SK-N-SH (cell line): ENCODE data around the gene SDF2L1. TPM values are rescaled to one million over a fixed set of nuclear protein-coding genes. Genes with fewer than 3 reads are reported as not detected.

ENCODE experiments used
- CTCF ChIA-PET: fragments of 300-600, 350-600 bp; formaldehyde crosslinking; extraction: SDS; loops from one replicate; lab custom pipeline; 2021; lab: Yijun Ruan, JAX
- POLR2A ChIA-PET: fragments of 350-600 bp; sonication (Branson Sonifier 250); formaldehyde crosslinking; extraction: SDS; loops from one replicate; lab custom pipeline; 2020; ENCODE audit warnings: antibody characterized with exemption, inconsistent platforms; lab: Yijun Ruan, JAX
- DNase-seq: peaks from one replicate; pipeline ENCODE4 v3.0.0; 2012
- H2AFZ ChIP-seq: fragments of 200-600 bp; sonication (generic); 2 replicates; pipeline ENCODE4 v1.8.1; 2016; ENCODE audit warnings: antibody characterized with exemption, mild to moderate bottlenecking, low read depth
- H3F3A ChIP-seq: fragments of 200-600 bp; sonication (generic); replicated peaks from 2 replicates; pipeline ENCODE3; 2016; ENCODE audit warnings: antibody characterized with exemption, mild to moderate bottlenecking; ENCODE audit not compliant: insufficient read depth
- H3K27ac ChIP-seq, 2 experiments: fragments of 200-500 bp in 1 of 2; fragments of 200-600 bp in 1 of 2; sonication (Bioruptor generic) in 1 of 2; sonication (generic), shearing (Covaris generic) in 1 of 2; 2 replicates each; pipeline versions ENCODE4 v1.5.1 to v1.6.1; 2014 to 2016; ENCODE audit warnings: low read depth in 2 of 2, inconsistent platforms in 1 of 2, low read length in 1 of 2, mild to moderate bottlenecking in 1 of 2, mixed read lengths in 1 of 2
- H3K27me3 ChIP-seq: fragments of 200-600 bp; sonication (generic), shearing (Covaris generic); 2 replicates; pipeline ENCODE4 v1.6.1; 2016; ENCODE audit warnings: mixed run types; ENCODE audit not compliant: insufficient read depth
- H3K36me3 ChIP-seq, 2 experiments: fragments of 200-500 bp in 1 of 2; fragments of 200-600 bp in 1 of 2; sonication (Bioruptor generic) in 1 of 2; sonication (generic) in 1 of 2; replicated peaks in 1 of 2; 2 replicates each; pipeline versions ENCODE3 to v1.5.1; 2014 to 2016; ENCODE audit warnings: low read length in 1 of 2, mild to moderate bottlenecking in 1 of 2; ENCODE audit not compliant: insufficient read depth in 2 of 2, control insufficient read depth in 1 of 2
- H3K4me1 ChIP-seq, 2 experiments: fragments of 200-500 bp in 1 of 2; fragments of 200-600 bp in 1 of 2; sonication (Bioruptor generic) in 1 of 2; sonication (generic), shearing (Covaris generic) in 1 of 2; 2 replicates each; pipeline versions ENCODE4 v1.5.1 to v1.6.1; 2014 to 2016; ENCODE audit warnings: low read depth in 1 of 2, low read length in 1 of 2, mixed run types in 1 of 2; ENCODE audit not compliant: insufficient read depth in 2 of 2, control insufficient read depth in 1 of 2
- H3K4me2 ChIP-seq: fragments of 200-600 bp; sonication (generic), shearing (Covaris generic); 2 replicates; pipeline ENCODE4 v1.6.1; 2017; ENCODE audit warnings: mixed run types
- H3K4me3 ChIP-seq, 2 experiments: fragments of 200-500 bp in 1 of 2; fragments of 200-600 bp in 1 of 2; sonication (Bioruptor generic) in 1 of 2; sonication (generic), shearing (Covaris generic) in 1 of 2; 2 replicates each; pipeline versions ENCODE4 v1.5.1 to v1.8.1; 2014 to 2016; ENCODE audit warnings: low read depth in 2 of 2, inconsistent platforms in 1 of 2, low read length in 1 of 2, mild to moderate bottlenecking in 1 of 2, mixed read lengths in 1 of 2, moderate library complexity in 1 of 2
- H3K79me2 ChIP-seq: fragments of 200-600 bp; sonication (generic); 2 replicates; pipeline ENCODE4 v1.8.1; 2017; ENCODE audit warnings: mild to moderate bottlenecking; ENCODE audit not compliant: insufficient read depth
- H3K9ac ChIP-seq: fragments of 200-600 bp; sonication (generic); 2 replicates; pipeline ENCODE4 v1.6.1; 2017; ENCODE audit warnings: mixed run types
- H3K9me2 ChIP-seq: fragments of 200-600 bp; sonication (generic); 2 replicates; pipeline ENCODE4 v1.6.1; 2017; ENCODE audit warnings: mixed run types
- H3K9me3 ChIP-seq: fragments of 200-600 bp; sonication (generic); 2 replicates; pipeline ENCODE4 v1.6.1; 2017; ENCODE audit warnings: mixed run types, mild to moderate bottlenecking, moderate library complexity
- H4K20me1 ChIP-seq: fragments of 200-600 bp; sonication (generic); 2 replicates; pipeline ENCODE4 v1.6.1; 2017; ENCODE audit warnings: mild to moderate bottlenecking, mixed run types; ENCODE audit not compliant: insufficient read depth
- CHD2 ChIP-seq: fragments of 150-350 bp; IDR thresholded peaks from 2 replicates; pipeline ENCODE4 v1.6.1; 2018; ENCODE audit warnings: low read length; ENCODE audit not compliant: partially characterized antibody
- ELF1 ChIP-seq: IDR thresholded peaks from 2 replicates; pipeline ENCODE4 v1.4.0; 2012
- EP300 ChIP-seq, 2 experiments: IDR thresholded peaks; 2 replicates each; pipeline versions ENCODE4 v1.4.0 to v1.6.1; 2012; ENCODE audit warnings: borderline replicate concordance in 1 of 2, low read depth in 1 of 2, low read length in 1 of 2
- FOSL2 ChIP-seq: IDR thresholded peaks from 2 replicates; pipeline ENCODE4 v1.4.0; 2012; ENCODE audit warnings: low read depth, mild to moderate bottlenecking, moderate library complexity, borderline replicate concordance
- FOXJ3 ChIP-seq: sonication (generic); formaldehyde crosslinking; IDR thresholded peaks from 2 replicates; pipeline ENCODE4 v1.5.1; 2020; ENCODE audit warnings: mild to moderate bottlenecking, missing genetic modification reagents
- FOXM1 ChIP-seq: IDR thresholded peaks from 2 replicates; pipeline ENCODE4 v1.4.0; 2012; ENCODE audit warnings: low read depth, mild to moderate bottlenecking
- GABPA ChIP-seq: IDR thresholded peaks from 2 replicates; pipeline ENCODE4 v1.4.0; 2012; ENCODE audit warnings: low read depth, mild to moderate bottlenecking
- IRF3 ChIP-seq: fragments of 150-350 bp; IDR thresholded peaks from 2 replicates; pipeline ENCODE4 v1.6.1; 2016; ENCODE audit warnings: mild to moderate bottlenecking, low read depth, low read length
- JUND ChIP-seq: IDR thresholded peaks from 2 replicates; pipeline ENCODE4 v1.4.0; 2012
- MXI1 ChIP-seq: IDR thresholded peaks from 2 replicates; pipeline ENCODE4 v1.6.1; 2012; ENCODE audit warnings: mild to moderate bottlenecking, low read depth, low read length, improper control_type of control experiment
- NFIC ChIP-seq: IDR thresholded peaks from 2 replicates; pipeline ENCODE4 v1.4.0; 2012; ENCODE audit warnings: borderline replicate concordance
- NRF1 ChIP-seq: IDR thresholded peaks from 2 replicates; pipeline ENCODE4 v1.6.1; 2012; ENCODE audit warnings: low read depth, mild to moderate bottlenecking, low read length
- PBX3 ChIP-seq: IDR thresholded peaks from 2 replicates; pipeline ENCODE4; 2012
- RCOR1 ChIP-seq: fragments of 150-350 bp; IDR thresholded peaks from 2 replicates; pipeline ENCODE4 v1.6.1; 2017; ENCODE audit warnings: antibody characterized with exemption, low read length
- RFX5 ChIP-seq: IDR thresholded peaks from 2 replicates; pipeline ENCODE4 v1.6.1; 2012; ENCODE audit warnings: mild to moderate bottlenecking, improper control_type of control experiment, low read length
- RXRA ChIP-seq: IDR thresholded peaks from 2 replicates; pipeline ENCODE4 v1.4.0; 2012; ENCODE audit warnings: low read depth, mild to moderate bottlenecking, borderline replicate concordance
- SIN3A ChIP-seq: IDR thresholded peaks from 2 replicates; pipeline ENCODE4 v1.6.1; 2012; ENCODE audit warnings: low read depth, mild to moderate bottlenecking, low read length, moderate library complexity, borderline replicate concordance
- SMC3 ChIP-seq: IDR thresholded peaks from 2 replicates; pipeline ENCODE4 v1.6.1; 2012; ENCODE audit warnings: low read depth, low read length, improper control_type of control experiment
- TAF1 ChIP-seq: IDR thresholded peaks from 2 replicates; pipeline ENCODE4 v1.6.1; 2012; ENCODE audit warnings: low read depth, mild to moderate bottlenecking, low read length, moderate library complexity, borderline replicate concordance
- TCF12 ChIP-seq: IDR thresholded peaks from 2 replicates; pipeline ENCODE4 v1.4.0; 2012
- USF1 ChIP-seq: IDR thresholded peaks from 2 replicates; pipeline ENCODE4 v1.4.0; 2012; ENCODE audit warnings: low read depth, borderline replicate concordance
- USF2 ChIP-seq: fragments of 150-350 bp; IDR thresholded peaks from 2 replicates; pipeline ENCODE4 v1.6.1; 2017; ENCODE audit warnings: antibody characterized with exemption, low read length, low read depth, borderline replicate concordance
- YY1 ChIP-seq: IDR thresholded peaks from 2 replicates; pipeline ENCODE4 v1.4.0; 2012; ENCODE audit warnings: low read depth, mild to moderate bottlenecking
- ZBTB33 ChIP-seq: IDR thresholded peaks from 2 replicates; pipeline ENCODE4 v1.4.0; 2012; ENCODE audit warnings: low read depth, borderline replicate concordance
- WGBS: methylation state at CpG from one replicate; pipeline ENCODE4 v1.1.6; 2017; ENCODE audit warnings: low lambda C conversion rate; 5-methylcytosine and 5-hydroxymethylcytosine counted together
- polyA plus RNA-seq, 3 experiments: library from polyadenylated mRNA; depleted of rRNA; stranded (reverse); fragments of >200 nt; gene quantifications; 2 replicates each; pipeline ENCODE4 v1.2.3, GENCODE V29; 2012

SDF2L1 gene
- polyA plus RNA-seq, 1 of the 3 experiments (the other 2 are of a cell fraction) = 60.9 TPM

GRCh38 chr22:21657020-21657359, 14.9 kb downstream of the SDF2L1 start (continued):
- TF ChIP-seq RXRA (no peak), TCF12 (no peak), FOXM1 (no peak), MXI1 (no peak), JUND (no peak), NRF1 (no peak)

- no peaks in the 10 kb centered on the region for H3K9me3 ChIP-seq
- peak; percentile 95 for DNase-seq
- peaks cover 0 to 12% of the 10 kb centered on the region in 2 experiments; a peak in 1 of 4 replicates for H3K4me1 ChIP-seq
- peaks cover 22% of the 10 kb centered on the region for H3F3A ChIP-seq
- POLR2A ChIA-PET = interaction anchor here (0.6 to 0.9 kb wide), 4 partner anchors 9 to 18 kb away, joined by 3 to 6 read pairs (median 5); partner anchors contain the start of gene PPIL2
- peak overlapping the region; percentile 88; the same call in 1 of the 2 replicates for H2AFZ ChIP-seq
- peak overlapping the region; percentile 79 for H3K4me2 ChIP-seq
- peaks cover 0 to 8% of the 10 kb centered on the region in 2 experiments for H3K36me3 ChIP-seq
- peak overlapping the region in 1 of 2 experiments; percentile 64; a peak in 1 of 4 replicates for H3K27ac ChIP-seq
- H3K27me3 ChIP-seq = no peaks in the 10 kb centered on the region
- no peaks in the 10 kb centered on the region for H4K20me1 ChIP-seq
- WGBS = 7% methylated on average over 5 of the region's 79 CpGs
- CTCF ChIA-PET = interaction anchor here (0.9 to 2.7 kb wide), 5 partner anchors 11 to 281 kb away, joined by 3 to 12 read pairs (median 4); no protein-coding TSS in a partner anchor
- no peak overlapping the region for H3K9ac ChIP-seq
- no peaks in the 10 kb centered on the region for H3K9me2 ChIP-seq
- peak overlapping the region; percentile 58 to 61 for H3K4me3 ChIP-seq
- peaks cover 13% of the 10 kb centered on the region for H3K79me2 ChIP-seq
- no peak for TF ChIP-seq RFX5
- TF ChIP-seq GABPA = no peak
- no peak for TF ChIP-seq YY1
- no peak for TF ChIP-seq USF1
- no peak for TF ChIP-seq ZBTB33
- no peak for TF ChIP-seq CHD2
- TF ChIP-seq NFIC = no peak
- no peak for TF ChIP-seq EP300 (IDR thresholded peaks at IDR 0.05; ENCODE audit: borderline replicate concordance in 1 of 2, low read depth in 1 of 2, low read length in 1 of 2)
- TF ChIP-seq FOXJ3 = 0 out of 2 replicates have a peak, but pooled peaks have one; percentile 36
- TF ChIP-seq JUND = no peak
- 0 out of 2 replicates have a peak, but pooled peaks have one; percentile 19 for TF ChIP-seq ELF1
- TF ChIP-seq RCOR1 = no peak
- TF ChIP-seq TAF1 = no peak
- no peak for TF ChIP-seq FOSL2
- TF ChIP-seq PBX3 = peak; percentile 38; the same call in 1 of the 2 replicates
- TF ChIP-seq SMC3 = no peak
- TF ChIP-seq SIN3A = no peak
- no peak for TF ChIP-seq IRF3
- TF ChIP-seq NRF1 = peak; percentile 56; the same call in 1 of the 2 replicates
- TF ChIP-seq USF2 = no peak
- no peak for TF ChIP-seq RXRA
Observed at GRCh38 chr22:21657360-21658032, 15.4 kb downstream of the SDF2L1 start.
